Breast epithelium (tissue), 4 donors: ENCODE results near the gene USH1G. TPM values are rescaled to one million over a fixed set of nuclear protein-coding genes. Genes with fewer than 3 reads are reported as not detected.
A peak's percentile ranks its signal among the peaks of the same experiment; 100 is the strongest.

Source experiments
- DNase-seq, 2 donors: peaks; one replicate each; pipeline ENCODE4 v3.0.0-alpha.2; 2019; ENCODE audit warnings: low spot score in 2 of 2
- H3K27ac ChIP-seq, 2 donors: fragments of 200-600 bp; sonication (generic) in 1 of 2; one replicate each; pipeline ENCODE4 v1.5.1; 2016 to 2019; ENCODE audit warnings: mild to moderate bottlenecking in 1 of 2
- H3K27me3 ChIP-seq, 2 donors: fragments of 200-600 bp; sonication (generic) in 1 of 2; one replicate each; pipeline versions ENCODE4 v1.5.1 to v1.6.0; 2017 to 2019; ENCODE audit warnings: control low read depth in 1 of 2, mild to moderate bottlenecking in 1 of 2
- H3K36me3 ChIP-seq: fragments of 200-600 bp; one replicate; pipeline ENCODE4 v1.5.1; 2019
- H3K4me1 ChIP-seq, 2 donors: fragments of 200-600 bp; sonication (generic); one replicate each; pipeline ENCODE4 v1.5.1; 2016 to 2019; ENCODE audit warnings: control low read depth in 1 of 2
- H3K4me3 ChIP-seq, 3 donors: fragments of 200-600 bp; sonication (generic); 1 replicate in 2 of 3; 2 replicates in 1 of 3; pipeline ENCODE4 v1.5.1; 2016 to 2019; ENCODE audit warnings: mild to moderate bottlenecking in 3 of 3, moderate library complexity in 2 of 3
- H3K9me3 ChIP-seq, 2 donors: fragments of 200-600 bp; sonication (generic) in 1 of 2; one replicate each; pipeline ENCODE4 v1.5.1; 2016 to 2019; ENCODE audit warnings: control low read depth in 1 of 2
- POLR2A ChIP-seq: fragments of 450-650 bp; IDR thresholded peaks from one replicate; pipeline ENCODE4 v1.6.1; 2016; ENCODE audit warnings: antibody characterized with exemption, mild to moderate bottlenecking, moderate library complexity
- POLR2AphosphoS5 ChIP-seq, 3 donors: sonication (generic); formaldehyde crosslinking; IDR thresholded peaks; one replicate each; pipeline ENCODE4 v1.6.1; 2017; ENCODE audit warnings: antibody characterized with exemption in 3 of 3
- intact Hi-C: fragments of 100-400 bp; cut with DNase I; formaldehyde crosslinking; loops from one replicate; pipeline ENCODE4 v1.15.1; 2023; ENCODE audit warnings: low total_unique reads
- total RNA-seq, 3 donors: library from RNA; depleted of rRNA; stranded (reverse); fragments of >200 nt; gene quantifications; one replicate each; pipeline ENCODE4 v1.1.0, GENCODE V29; 2016
- TF ChIP-seq, protein P1 (sequence below), 3 donors: fragments of 450-650 bp; IDR thresholded peaks; one replicate each; pipeline ENCODE4 v1.5.1; 2016 to 2017; ENCODE audit warnings: antibody characterized with exemption in 3 of 3, mild to moderate bottlenecking in 3 of 3, moderate library complexity in 3 of 3

The USH1G gene
- total RNA-seq, 3 donors from 2014 or later = not detected

GRCh38 chr17:74925242-74925641, 2.2 kb upstream of the USH1G start:
- TF ChIP-seq, protein P1, sequence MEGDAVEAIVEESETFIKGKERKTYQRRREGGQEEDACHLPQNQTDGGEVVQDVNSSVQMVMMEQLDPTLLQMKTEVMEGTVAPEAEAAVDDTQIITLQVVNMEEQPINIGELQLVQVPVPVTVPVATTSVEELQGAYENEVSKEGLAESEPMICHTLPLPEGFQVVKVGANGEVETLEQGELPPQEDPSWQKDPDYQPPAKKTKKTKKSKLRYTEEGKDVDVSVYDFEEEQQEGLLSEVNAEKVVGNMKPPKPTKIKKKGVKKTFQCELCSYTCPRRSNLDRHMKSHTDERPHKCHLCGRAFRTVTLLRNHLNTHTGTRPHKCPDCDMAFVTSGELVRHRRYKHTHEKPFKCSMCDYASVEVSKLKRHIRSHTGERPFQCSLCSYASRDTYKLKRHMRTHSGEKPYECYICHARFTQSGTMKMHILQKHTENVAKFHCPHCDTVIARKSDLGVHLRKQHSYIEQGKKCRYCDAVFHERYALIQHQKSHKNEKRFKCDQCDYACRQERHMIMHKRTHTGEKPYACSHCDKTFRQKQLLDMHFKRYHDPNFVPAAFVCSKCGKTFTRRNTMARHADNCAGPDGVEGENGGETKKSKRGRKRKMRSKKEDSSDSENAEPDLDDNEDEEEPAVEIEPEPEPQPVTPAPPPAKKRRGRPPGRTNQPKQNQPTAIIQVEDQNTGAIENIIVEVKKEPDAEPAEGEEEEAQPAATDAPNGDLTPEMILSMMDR (IDR thresholded peaks at IDR 0.05) = no peak
- TF ChIP-seq POLR2AphosphoS5 (IDR thresholded peaks at IDR 0.05) = no peak
- TF ChIP-seq POLR2A = no peak
- H3K4me3 ChIP-seq = no peak overlapping the region

GRCh38 chr17:74924250-74924948, 1.3 kb upstream of the USH1G start, which contains the start of gene OTOP2:
TSS of gene OTOP2 (plus strand) at chr17:74924273. CDS start at chr17:74924633, 360 bp downstream.
- Histone ChIP-seq H3K9me3 (no peaks in the 10 kb centered on the region), H3K27me3 (peaks cover 0 to 58% of the 10 kb centered on the region in 2 donors), H3K4me3 (peak within 1 kb of the TSS; percentile 1 to 68 (median 44)), H3K4me1 (peaks cover 8 to 19% of the 10 kb centered on the region in 2 donors), H3K36me3 (no peaks in the 10 kb centered on the region), H3K27ac (no peak within 1 kb of the TSS)
- intact Hi-C loops = no loop called here
- no peak for DNase-seq
- TF ChIP-seq POLR2AphosphoS5 (IDR thresholded peaks at IDR 0.05) (no peak), POLR2A (no peak)
- TF ChIP-seq, protein P1 (IDR thresholded peaks at IDR 0.05) = no peak

More at GRCh38 chr17:74925242-74925641, 2.2 kb upstream of the USH1G start:
- Histone ChIP-seq H3K4me1 (peaks cover 8 to 19% of the 10 kb centered on the region in 2 donors), H3K27me3 (peaks cover 0 to 58% of the 10 kb centered on the region in 2 donors), H3K27ac (no peak overlapping the region), H3K36me3 (no peaks in the 10 kb centered on the region), H3K9me3 (no peaks in the 10 kb centered on the region)
- intact Hi-C loops = no loop called here
- no peak for DNase-seq

DNA sequence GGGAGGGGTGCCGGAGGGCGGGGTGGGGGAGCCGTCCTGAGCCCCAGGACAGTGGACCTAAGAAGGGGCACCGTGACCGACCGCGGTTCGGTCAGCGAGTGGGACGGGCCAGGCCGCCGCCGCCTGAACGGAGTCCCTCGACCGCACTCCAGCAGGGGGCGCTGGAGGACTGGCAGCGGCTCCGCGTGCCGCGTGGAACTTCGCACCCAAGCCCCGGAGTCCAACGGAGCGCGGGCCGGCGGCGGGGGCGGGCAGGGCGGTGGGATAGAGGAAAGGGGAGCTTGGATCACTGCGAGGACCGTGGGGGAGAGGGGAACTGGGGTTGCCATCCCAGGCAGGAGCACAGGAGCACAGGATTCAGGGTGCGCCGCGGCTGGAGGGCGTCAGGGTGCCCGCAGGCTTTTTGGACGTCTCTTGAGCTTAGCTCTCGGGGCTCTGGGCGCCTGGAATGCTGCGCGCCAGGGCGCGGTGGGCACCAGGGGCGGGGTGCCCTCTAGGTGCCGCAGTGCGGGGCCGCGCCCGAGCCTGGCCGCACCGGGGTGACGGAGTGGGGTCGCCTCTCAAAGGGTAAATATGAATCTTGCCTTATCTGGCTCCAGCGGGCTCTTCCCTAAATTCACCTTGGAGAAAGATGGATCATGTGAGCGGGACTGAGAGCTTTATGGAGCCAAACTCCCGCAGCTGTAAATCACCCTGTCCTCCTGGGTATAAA, 639 bp upstream of the USH1G start:
- Histone ChIP-seq H3K27me3 (peaks cover 0 to 58% of the 10 kb centered on the region in 2 donors), H3K27ac (no peak overlapping the region), H3K4me1 (peaks cover 8 to 19% of the 10 kb centered on the region in 2 donors), H3K36me3 (no peaks in the 10 kb centered on the region), H3K4me3 (peak overlapping the region; percentile 1 to 68 (median 44)), H3K9me3 (no peaks in the 10 kb centered on the region)
- TF ChIP-seq, protein P1 (IDR thresholded peaks at IDR 0.05) = peak; percentile 34 to 58 (median 41)
- no peak for TF ChIP-seq POLR2AphosphoS5 (IDR thresholded peaks at IDR 0.05)
- peak; percentile 25 to 66 for DNase-seq
- intact Hi-C loops = no loop called here

GRCh38 chr17:74922172-74922571, 883 bp downstream of the USH1G start:
- Histone ChIP-seq H3K4me1 (peaks cover 8 to 19% of the 10 kb centered on the region in 2 donors), H3K27me3 (peaks cover 0 to 50% of the 10 kb centered on the region in 2 donors), H3K9me3 (no peaks in the 10 kb centered on the region), H3K36me3 (no peaks in the 10 kb centered on the region), H3K4me3 (no peak overlapping the region), H3K27ac (no peak overlapping the region)
- intact Hi-C loops = no loop called here
- TF ChIP-seq, protein P1 (IDR thresholded peaks at IDR 0.05) = no peak
- TF ChIP-seq POLR2AphosphoS5 (IDR thresholded peaks at IDR 0.05) = no peak
- DNase-seq = no peak

GRCh38 chr17:74921769-74922168, 1.3 kb downstream of the USH1G start:
- no peak overlapping the region for H3K4me3 ChIP-seq
- peaks cover 0 to 46% of the 10 kb centered on the region in 2 donors for H3K27me3 ChIP-seq
- intact Hi-C loops = no loop called here
- peaks cover 8 to 19% of the 10 kb centered on the region in 2 donors for H3K4me1 ChIP-seq
- DNase-seq = no peak
- TF ChIP-seq, protein P1 (IDR thresholded peaks at IDR 0.05) = no peak
- TF ChIP-seq POLR2AphosphoS5 (IDR thresholded peaks at IDR 0.05) (no peak), POLR2A (no peak)
- H3K9me3 ChIP-seq = no peaks in the 10 kb centered on the region
- H3K36me3 ChIP-seq = no peaks in the 10 kb centered on the region
- H3K27ac ChIP-seq = no peak overlapping the region
